Retina (tissue), 1 donor: ENCODE data around the gene PRRX1.

ENCODE experiments used
- DNase-seq: peaks from one replicate; pipeline ENCODE4 v3.0.0-alpha.2; 2016

The PRRX1 gene

GRCh38 chr1:170725326-170725725 lies 61.4 kb downstream of the PRRX1 start:
- DNase-seq: no peak

DNA sequence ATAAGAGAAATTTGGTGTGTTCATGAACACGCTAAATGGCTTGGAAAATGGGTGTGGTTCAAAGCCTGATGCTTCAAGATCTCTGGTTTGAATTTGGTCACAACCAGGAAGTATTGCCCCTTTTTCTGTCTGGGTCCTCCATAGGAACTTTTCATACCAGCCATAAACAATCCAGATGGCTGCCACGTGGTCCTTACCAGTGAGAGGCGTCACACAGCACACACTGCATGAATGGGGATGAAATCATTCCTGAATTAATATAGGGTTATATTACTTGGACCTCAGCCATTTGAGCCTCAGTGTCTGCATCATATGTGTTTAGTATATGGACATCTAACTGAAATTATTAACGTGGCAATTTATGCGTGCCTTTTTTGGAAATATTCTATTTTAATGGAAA lies 64.0 kb downstream of the PRRX1 start:
- DNase-seq: no peak

GRCh38 chr1:170729225-170730002 lies 65.5 kb downstream of the PRRX1 start:
- no peak for DNase-seq

GRCh38 chr1:170730014-170730413 lies 66.1 kb downstream of the PRRX1 start:
- DNase-seq: no peak

- no peak for DNase-seq
These were observed 66.5 kb downstream of the PRRX1 start for GRCh38 chr1:170730438-170730837.

DNA sequence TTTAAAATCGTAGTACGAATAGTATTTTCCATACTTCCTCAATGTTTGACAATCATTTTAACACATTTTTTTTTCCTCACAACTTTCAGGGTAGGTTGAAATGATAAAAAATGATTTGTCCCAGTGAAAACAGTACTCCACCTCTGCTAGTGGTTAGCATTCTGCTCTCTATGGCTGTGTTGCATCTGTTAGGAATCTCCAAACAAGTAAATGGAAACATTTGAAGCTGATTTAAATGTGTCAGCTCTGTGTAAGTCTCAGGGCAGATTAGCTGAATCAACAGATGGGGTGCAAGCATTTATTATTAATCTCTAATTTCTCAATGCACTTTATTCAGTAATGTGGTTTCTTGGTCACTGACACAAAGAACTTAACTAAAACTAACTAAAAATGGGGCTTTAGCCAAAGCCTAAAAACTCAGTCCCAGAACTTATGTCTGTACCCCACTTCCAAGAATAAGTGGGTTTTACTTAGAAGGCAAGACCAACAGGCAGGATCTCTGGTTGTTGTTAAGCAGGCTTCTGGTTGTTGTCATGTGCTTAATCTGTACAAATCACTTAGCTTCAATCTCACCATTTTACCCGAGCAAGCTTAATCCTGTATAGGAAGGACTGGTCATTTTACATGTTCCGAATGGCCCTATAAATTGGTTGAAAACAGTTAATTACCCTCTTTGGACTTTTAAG lies 67.8 kb downstream of the PRRX1 start:
- DNase-seq: no peak

GRCh38 chr1:170732252-170732588 lies 68.3 kb downstream of the PRRX1 start:
- DNase-seq: no peak

DNA sequence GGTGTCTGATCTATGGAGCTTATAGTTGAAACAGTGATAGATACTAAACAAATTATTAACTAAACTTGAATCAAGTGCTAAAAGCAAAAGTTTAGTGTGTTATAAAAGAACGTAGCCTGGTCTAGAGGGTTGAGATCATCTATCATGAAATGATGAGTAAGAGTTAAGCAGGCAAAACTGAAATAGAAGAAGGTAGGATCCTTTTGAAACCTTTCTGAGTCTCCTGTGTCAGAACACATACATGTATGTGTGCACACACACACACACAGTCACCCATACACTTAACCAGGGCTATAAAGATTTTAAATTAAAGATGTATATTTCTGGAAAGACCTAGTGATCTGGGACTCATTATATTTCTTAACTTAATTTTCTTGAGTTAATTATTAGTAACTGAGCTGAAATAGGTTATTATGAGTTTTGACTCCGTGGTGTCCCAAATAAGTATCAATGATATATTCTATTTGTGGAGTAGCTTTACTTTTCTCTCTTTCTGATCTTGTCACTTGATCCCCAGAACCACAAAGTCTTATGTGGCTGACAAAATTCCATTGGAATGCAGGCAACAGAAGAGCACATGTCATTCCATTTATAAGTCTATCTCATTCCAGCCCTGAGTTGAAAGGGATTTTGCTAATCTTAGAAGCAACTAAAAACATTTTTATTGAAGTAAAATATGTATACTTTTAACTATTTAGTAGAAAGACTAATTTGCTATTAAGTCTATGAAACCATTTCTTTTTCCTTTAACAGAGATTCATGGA lies 70.7 kb downstream of the PRRX1 start:
- no peak for DNase-seq

GRCh38 chr1:170735366-170736263 lies 71.7 kb downstream of the PRRX1 start:
- DNase-seq: no peak

DNA sequence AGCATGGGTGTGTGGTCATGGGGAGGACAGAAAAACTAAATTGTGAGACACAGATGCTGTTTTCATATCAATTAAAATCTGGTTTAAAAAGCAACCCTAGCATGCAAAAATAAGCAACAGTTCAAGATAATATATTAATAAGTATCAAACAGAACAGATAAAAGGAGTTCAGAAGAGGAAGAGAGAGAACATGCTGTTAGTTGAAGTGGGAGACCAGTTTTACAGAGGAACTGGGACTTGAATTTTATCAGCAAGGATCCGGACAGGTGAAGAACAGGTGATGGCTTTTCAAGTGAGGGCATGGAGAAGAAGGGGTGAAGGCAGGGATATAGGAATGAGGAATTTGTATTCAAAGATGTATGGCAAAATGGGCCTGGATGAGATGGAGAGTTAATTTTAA lies 75.9 kb downstream of the PRRX1 start:
- no peak for DNase-seq

GRCh38 chr1:170741678-170742077 lies 77.7 kb downstream of the PRRX1 start:
- DNase-seq: no peak

DNA sequence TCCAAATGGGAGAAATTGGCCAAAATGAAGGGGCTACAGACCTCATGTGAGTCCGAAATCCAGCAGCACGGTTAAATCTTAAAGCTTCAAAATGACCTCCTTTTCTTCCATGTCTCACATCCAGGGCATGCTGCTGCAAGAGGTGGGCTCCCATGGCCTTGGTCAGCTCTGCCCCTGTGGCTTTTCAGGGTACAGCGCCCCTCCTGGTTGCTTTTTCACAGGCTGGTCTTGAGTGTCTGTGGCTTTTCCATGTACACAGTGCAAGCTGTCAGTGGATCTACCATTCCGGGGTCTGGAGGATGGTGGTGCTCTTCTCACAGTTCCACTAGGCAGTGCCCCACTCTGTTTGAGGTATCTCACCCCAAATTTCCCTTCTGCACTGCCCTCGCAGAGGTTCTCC lies 78.7 kb downstream of the PRRX1 start:
- no peak for DNase-seq

- no peak for DNase-seq
These were observed 79.2 kb downstream of the PRRX1 start for GRCh38 chr1:170743083-170743482.

- DNase-seq: no peak
These were observed 85.6 kb downstream of the PRRX1 start for GRCh38 chr1:170749549-170749948.

DNA sequence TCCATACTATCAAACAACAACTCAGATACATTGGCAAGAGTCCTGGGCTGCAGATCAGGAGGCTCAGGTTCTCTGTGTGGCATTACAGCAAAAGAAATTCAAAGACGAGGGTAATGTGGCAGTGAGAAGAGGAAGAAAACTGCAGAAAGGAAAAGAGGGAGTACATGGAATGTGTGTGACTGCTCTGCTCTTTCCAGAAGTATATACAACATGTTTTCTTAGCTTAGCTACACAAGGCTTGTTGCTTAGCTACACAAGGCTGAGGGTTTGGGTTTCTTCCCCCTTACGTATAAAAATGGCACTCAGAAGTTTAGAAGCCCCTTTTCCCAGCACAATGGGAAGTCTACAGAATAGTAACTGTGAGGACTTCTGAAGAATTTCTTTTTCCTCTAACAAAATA lies 86.0 kb downstream of the PRRX1 start:
- DNase-seq: no peak

GRCh38 chr1:170755795-170756194 lies 91.9 kb downstream of the PRRX1 start:
- DNase-seq: no peak

DNA sequence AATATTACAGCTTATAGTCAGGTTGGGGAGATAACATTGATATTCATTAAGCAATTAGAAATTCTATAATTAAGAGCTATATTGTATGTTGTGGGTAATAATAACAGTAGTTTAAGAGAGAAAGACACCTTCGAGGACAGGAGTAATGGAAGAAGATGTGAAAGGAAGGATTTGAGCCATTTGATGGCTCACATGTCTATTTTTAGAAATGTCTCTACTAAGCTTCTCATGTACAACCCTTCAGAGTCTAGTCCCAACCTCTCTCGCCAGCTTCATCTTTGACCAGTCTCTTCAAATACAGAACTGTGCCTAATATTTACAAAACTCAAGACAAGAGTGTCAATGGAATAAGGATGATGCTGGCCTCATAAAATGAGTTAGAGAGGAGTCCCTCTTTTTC lies 95.1 kb downstream of the PRRX1 start:
- no peak for DNase-seq

DNA sequence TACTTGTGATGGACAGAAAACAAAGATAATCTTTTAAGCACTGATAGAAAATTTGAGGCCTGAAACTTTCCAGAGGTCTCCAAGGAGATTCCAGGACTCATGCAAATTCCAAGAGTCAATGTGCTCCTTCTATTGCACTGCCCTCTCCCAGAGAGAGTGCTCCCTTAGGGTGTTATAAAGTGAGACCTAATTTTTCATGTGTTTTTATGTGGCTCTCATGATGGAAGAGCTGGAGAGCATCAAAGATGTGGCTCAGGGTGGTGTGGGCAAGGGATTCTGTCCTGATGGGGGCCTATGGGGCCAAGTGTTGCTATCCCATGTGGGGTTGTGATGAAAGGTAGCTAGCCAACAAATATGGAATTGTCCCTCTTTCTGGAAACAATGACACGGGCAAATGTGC lies 101.3 kb downstream of the PRRX1 start:
- DNase-seq: no peak

DNA sequence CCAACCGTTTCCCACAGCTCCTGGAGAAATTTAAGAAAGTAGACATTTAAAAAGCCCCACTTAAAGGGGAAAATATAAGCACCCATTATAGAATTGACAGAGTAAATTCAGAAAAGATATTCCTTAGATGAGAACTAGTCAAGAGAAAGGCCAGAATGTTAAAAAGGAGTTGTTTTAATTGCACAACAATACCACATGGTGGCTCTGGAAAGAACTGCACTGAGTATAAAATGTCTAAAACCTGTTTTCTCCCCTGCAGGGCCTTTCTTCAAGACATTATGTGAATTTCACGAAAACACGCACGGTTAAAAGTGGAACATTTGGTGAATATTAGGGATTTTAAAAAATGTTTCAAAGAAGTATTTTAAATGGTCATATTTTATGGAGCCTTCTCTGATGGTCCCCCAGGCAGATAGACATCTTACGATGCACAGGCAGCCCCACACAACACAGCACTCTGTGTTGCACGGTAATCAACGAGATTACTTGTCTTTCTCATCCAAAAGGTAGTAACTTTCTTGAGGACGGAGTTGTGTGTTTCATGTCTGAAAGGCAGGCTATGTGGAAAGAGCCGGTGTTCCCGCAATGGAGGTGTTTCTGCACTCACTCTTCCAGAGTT lies 101.9 kb downstream of the PRRX1 start:
- DNase-seq: no peak

DNA sequence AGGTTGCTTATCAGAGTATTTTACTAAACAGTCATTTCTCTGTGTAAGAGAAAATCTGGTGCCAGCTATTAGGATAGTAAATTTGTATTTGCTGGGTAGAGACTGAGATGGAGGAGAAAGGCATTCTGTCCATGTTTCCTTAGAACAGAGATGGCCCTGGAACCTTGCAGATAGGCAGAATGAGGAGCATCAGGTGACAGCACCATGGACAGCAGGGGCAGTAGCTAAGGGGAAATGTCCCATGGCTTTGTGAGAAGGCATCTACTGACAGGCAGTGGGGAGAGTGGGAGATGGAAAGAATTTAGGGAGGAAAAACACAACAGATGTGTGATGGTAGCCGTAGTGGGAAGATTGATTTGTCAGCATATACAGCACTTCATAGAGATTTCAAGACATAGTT lies 105.0 kb downstream of the PRRX1 start:
- DNase-seq: no peak

DNA sequence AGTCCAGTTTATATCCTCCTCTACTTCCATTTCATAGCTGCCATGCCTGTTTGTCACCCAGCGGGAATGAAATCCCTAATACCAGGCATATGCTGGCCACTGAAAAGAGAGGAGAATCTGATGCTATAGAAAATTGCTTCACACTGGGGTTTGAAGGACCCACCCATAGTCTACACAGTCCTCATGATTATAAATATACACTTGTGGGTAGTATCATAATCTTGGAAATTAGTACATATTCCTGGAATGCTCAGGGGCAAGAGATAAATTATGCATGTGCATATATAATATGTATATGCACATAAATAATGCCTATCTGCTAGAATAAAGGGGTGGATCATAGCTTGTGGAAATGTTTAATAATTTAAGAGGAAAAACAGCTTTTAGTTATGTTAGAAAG lies 105.8 kb downstream of the PRRX1 start:
- no peak for DNase-seq

DNA sequence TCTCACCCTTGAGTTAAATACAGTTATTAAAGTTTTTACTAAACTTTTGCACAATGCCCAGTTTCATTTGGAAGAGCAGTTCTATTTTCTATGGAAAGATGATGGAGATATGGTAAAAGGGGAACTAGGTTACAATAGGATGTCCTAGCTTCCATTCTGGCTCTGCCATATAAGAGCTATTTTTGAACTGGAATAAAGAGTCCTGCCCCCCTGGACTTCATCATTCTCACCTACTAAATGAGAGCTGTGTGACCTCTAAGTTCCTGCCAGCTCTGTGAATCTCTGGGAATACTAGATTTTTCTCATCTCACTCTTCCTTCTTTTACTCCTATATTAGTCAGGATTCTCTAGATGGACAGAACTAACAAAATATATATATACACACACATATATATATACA lies 106.3 kb downstream of the PRRX1 start:
- DNase-seq: no peak

DNA sequence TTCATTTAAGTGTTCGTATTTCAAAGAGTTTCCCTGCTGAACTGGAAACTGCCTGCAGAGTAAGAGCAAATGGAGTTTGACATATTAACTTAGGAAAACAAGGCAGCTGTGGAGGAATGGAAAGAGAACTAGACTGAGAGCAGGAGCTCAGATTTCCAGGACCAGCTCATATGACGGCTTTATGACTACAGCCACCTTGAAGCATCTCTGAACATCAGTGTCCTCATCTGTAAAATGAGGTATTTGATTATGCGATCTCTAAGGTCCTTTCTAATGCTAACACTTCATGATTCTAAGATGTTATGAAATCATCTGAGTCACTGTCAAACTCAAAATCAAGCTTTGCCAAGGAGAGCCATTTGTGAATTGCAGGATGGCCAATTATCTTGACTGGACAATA lies 112.3 kb downstream of the PRRX1 start:
- DNase-seq: no peak
